Activated T-helper 1 cell treated with Interleukin-2 at 50 U/mL for 16 hours (primary cell): ENCODE data around the gene MYBPHL.

Experiments
- DNase-seq: peaks from one replicate; pipeline ENCODE4 v3.0.0-alpha.2; 2020; ENCODE audit warnings: low read depth

Gene MYBPHL

GRCh38 chr1:109279615-109280278 is 27.1 kb downstream of the MYBPHL start:
- no peak for DNase-seq

GRCh38 chr1:109277434-109278204 is 29.2 kb downstream of the MYBPHL start:
- peak; percentile 27 for DNase-seq

- DNase-seq = no peak
Measured at GRCh38 chr1:109275706-109276345, 31.0 kb downstream of the MYBPHL start.

GRCh38 chr1:109274533-109275476 is 32.0 kb downstream of the MYBPHL start:
- DNase-seq = no peak

GRCh38 chr1:109273570-109274288 is 33.1 kb downstream of the MYBPHL start:
- no peak for DNase-seq

GRCh38 chr1:109272831-109273547 is 33.8 kb downstream of the MYBPHL start:
- DNase-seq = no peak

GRCh38 chr1:109272021-109272799 is 34.6 kb downstream of the MYBPHL start:
- DNase-seq = no peak

- DNase-seq = no peak
Measured at GRCh38 chr1:109271458-109271857, 35.4 kb downstream of the MYBPHL start.

GRCh38 chr1:109270623-109271317 is 36.0 kb downstream of the MYBPHL start:
- no peak for DNase-seq

GRCh38 chr1:109269981-109270622 is 36.7 kb downstream of the MYBPHL start:
- no peak for DNase-seq

GRCh38 chr1:109269212-109269980 is 37.4 kb downstream of the MYBPHL start:
- no peak for DNase-seq

- DNase-seq = no peak
Measured at GRCh38 chr1:109268431-109269211, 38.2 kb downstream of the MYBPHL start.

GRCh38 chr1:109267743-109268300 is 39.0 kb downstream of the MYBPHL start:
- DNase-seq = no peak

- no peak for DNase-seq
Measured at GRCh38 chr1:109266965-109267364, 39.8 kb downstream of the MYBPHL start.

GRCh38 chr1:109265741-109266330 is 41.0 kb downstream of the MYBPHL start:
- no peak for DNase-seq

- DNase-seq = no peak
Measured at GRCh38 chr1:109265016-109265415, 41.8 kb downstream of the MYBPHL start.
